HG02610 (cell line): ENCODE measurements around the gene FOXP1.

Experiments
- ATAC-seq: cut with Tn5 transposase; IDR thresholded peaks from one replicate; pipeline ENCODE4 v1.9.1; 2021; ENCODE audit warnings: mild to moderate bottlenecking, moderate library complexity; ENCODE audit not compliant: unreplicated experiment

The FOXP1 gene

DNA sequence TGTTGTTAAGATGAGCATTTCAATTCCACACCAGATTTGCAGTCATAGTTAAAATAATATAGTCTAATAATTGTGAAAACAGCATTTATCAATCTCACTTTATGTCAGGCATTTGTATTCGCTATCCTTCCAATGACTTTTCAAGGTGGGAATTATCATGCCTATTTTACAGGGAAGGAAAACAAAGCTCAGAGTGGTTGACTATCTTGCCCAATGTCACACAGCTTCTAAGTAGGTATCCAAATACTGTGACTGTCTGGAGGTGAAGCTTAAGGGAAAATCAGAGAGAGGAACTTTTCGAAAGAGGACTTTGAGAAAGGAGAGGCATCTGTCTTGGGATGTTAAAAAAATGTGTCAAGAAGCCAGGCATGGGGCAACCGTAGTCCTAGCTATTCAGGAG, 443.1 kb downstream of the FOXP1 start:
- no peak for ATAC-seq

- no peak for ATAC-seq
Observed at GRCh38 chr3:71139496-71139895, 444.0 kb downstream of the FOXP1 start.

DNA sequence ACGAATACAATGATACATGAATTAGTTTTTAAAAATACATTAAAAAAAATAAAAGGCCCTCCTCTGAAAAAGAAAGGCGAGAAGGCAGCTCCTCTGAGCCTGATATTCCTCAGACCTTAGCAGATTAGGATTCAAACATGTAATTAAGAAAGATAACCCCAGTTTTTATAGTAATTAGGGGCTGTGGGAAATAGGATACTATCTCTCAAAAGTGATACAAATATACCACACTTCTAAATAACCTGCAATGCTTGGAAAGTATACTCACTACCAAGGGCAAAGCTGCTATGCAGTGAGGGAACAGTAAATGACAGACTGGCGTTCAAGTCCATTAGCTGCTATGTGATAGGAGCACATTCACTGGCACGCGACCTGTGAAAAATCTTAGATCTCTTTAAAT, 445.1 kb downstream of the FOXP1 start:
- no peak for ATAC-seq

- no peak for ATAC-seq
Observed at GRCh38 chr3:71136276-71136675, 447.3 kb downstream of the FOXP1 start.

- ATAC-seq, result no peak
Observed at GRCh38 chr3:71135373-71136088, 448.0 kb downstream of the FOXP1 start.

DNA sequence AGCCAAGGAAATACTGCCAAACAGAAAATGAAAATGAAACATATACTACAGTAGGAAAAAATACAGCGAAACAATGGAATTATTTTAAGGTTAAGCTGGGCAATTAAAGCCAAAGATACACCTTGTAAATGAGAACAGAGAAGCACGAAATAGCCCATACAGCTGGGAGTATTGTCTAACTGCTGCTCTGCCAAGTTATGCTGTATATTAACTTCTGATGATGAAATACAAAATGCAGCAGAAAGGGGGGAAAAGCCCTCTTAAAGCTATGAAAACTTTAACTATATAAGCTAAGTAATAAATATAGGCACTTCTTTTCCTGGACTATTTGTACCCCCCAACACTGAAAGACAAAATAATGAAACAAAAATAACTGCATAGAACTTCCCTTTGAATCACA, 449.0 kb downstream of the FOXP1 start:
- ATAC-seq, result no peak

- ATAC-seq, result no peak
Observed at GRCh38 chr3:71133865-71134264, 449.7 kb downstream of the FOXP1 start.

DNA sequence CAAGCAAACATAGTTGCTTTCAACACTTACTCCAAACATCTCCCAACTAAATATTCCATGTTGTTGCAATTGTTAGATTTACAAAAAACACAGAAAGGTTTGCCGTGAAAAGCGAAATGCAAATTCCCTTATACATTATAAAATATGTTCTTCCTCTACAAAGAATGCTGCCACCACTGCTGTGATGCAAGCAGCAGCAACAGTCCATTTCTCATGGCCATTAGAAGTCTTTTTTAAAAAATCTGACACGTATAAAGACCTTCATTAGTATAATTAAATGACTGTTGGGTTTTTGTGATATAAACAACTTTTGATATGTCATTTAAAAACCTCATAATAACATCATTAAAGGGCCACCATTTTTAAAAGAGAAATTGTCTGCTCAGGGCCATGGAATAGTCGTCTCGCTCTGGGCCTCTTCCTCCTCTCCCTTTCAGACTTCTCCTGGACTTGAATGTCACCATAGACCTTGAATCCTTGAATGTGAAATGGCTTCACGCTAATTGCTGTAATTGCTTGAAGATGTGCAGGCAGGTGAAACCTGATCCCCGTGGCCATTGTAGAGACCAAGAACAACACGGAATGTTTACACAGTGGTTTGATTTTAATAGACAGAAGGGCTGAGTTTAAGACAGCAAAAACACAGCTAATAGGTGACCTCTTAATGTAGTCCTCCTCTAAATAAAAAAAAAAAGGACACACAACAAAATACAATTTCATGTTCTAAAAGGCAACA, 450.4 kb downstream of the FOXP1 start:
- no peak for ATAC-seq

- no peak for ATAC-seq
Observed at GRCh38 chr3:71131375-71132314, 451.9 kb downstream of the FOXP1 start.

- ATAC-seq, result peak; percentile 66
Observed at GRCh38 chr3:71130471-71131374, 452.8 kb downstream of the FOXP1 start.

- no peak for ATAC-seq
Observed at GRCh38 chr3:71129611-71130431, 453.7 kb downstream of the FOXP1 start.

DNA sequence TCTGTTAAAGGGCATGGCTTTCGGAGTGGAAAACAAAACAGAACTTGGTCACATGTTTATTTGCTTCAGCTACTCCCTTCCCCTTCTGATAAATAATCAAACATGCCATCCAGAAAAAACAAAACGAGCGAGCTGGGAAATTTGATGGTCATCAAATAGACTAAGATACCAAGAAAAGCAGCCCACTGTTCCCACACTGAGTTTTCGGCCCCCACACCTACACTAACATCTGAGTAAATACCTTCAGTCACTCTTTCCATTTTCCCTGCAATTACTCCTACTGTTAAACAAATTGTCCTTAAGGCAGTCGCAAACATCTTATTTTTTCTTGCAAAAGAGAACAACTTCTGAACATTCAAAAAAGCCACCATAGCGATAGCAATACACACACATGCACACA, 454.6 kb downstream of the FOXP1 start:
- no peak for ATAC-seq

DNA sequence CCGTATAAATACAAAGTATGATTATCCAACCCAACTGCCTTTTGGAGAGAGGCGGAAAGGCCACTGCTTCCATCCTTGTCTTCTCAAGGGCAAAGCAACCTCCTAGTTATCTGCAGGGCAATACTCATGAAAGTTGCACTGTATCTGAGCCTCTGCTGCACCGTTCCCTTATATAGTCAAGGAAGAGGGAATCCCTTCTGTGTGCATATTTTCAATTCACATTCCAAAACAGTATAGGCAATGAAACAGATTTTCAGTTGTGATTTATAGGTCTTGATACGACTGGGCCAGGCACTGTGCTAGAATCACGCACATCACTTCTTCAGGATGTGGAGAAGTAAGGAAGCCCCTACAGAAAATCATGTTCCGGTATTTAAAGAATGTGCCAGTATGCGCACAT, 455.7 kb downstream of the FOXP1 start:
- ATAC-seq, result no peak

GRCh38 chr3:71127052-71127831, 456.3 kb downstream of the FOXP1 start:
- no peak for ATAC-seq

DNA sequence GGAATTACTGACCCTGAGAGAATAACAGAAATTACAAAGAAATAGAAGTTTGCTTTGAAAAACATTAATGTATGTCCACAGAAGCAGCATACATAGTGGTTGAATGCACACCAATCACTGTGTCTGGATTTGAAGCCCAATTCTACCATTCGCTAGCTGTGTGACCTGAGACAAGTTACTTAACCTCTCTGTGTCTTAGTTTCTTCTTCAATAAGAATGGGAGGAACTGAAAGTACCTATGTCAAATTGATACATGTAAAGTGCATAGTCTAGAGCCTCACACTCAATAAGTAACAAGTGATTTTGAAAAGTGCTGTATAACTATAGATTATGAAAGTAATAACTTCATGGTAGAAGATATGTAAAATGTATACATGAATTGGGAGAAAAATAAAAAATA, 457.8 kb downstream of the FOXP1 start:
- no peak for ATAC-seq

GRCh38 chr3:71124048-71124447, 459.5 kb downstream of the FOXP1 start:
- ATAC-seq, result no peak

- no peak for ATAC-seq
Observed at GRCh38 chr3:71122641-71123040, 460.9 kb downstream of the FOXP1 start.

DNA sequence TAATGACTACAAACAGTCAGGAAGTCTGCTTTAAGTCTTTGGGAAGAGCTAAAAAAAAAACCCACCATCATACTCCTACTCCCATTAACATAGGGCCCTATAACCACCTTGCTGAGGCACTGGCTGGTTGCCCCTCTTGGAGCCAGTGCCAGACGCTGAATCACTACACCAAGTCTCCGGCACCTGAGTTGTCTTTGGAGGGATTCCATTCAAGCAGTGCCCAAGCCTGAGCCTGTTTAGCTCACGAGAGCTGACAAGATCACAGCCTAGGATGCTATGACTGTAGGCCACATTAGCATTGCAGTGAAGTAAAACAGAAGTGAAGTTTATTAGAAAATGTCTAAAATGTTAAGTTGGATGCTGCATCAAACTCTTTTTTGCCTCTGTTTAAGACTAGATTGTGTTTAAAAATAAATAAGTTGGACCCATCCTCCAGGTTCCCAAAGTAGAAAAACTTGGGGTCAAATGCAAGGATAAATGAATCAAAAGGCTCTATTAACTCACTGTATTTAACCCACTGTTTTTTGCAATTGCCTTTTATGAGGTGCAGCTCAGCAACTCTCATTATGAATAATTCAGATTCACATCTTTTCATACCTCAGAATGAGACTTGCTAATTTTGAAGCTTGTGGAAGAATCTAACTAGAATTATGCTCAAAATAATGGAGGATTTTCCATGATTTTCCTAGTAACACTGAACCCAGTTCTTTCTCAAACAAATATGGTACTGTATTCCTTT, 461.9 kb downstream of the FOXP1 start:
- no peak for ATAC-seq
